ENCODE measurements around the gene INPP5E.

INPP5E gene

DNA sequence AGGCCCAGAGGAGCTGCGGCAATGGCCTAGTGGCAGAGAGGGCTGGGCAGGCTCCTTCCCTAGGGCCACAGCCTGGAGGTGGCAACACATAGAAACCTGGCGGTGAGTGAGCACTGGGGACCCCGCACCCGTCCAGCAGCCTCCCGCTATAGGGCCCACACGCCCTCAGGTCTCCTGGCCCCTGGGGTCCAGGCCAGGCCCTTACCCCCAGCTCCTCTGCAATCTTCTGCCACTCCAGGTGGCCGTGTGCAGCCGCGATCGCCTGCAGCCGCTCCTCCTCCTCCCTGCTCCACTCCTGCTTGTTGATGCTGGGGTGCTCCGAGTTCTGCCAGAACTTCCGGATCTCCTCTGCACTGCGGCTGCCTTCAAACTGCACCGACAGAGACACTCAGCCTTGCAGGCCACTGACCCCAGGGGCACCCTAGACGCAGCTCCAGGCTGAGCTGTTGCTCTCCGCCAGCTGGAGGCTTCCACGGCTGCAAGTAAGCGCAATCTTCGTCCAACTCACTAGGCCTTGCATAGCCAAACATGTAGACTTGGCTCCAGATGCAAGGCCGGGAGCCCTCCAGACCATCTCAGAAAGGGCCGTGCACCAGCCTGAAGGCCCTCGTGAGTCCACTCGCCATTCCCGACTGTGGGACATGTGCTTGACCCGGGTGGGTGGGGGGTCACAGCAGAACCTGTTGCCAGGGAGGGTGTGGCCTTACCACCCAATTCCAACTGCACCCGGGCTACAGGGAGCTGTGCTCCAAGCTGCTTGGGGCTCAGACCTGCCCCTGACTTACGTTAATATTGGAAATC is 47.7 kb downstream of the INPP5E start:
- Histone ChIP-seq H3K9me3 (ENCODE audit: control insufficient read depth, insufficient read depth, low read length) (no peaks in the 10 kb centered on the region), H3K36me3 (ENCODE audit: control insufficient read depth, low read length) (peaks cover 89% of the 10 kb centered on the region), H3K9me2 (replicated peaks; ENCODE audit: control insufficient read depth, low read length) (no peaks in the 10 kb centered on the region), H3F3A (ENCODE audit: control insufficient read depth, insufficient read depth) (no peaks in the 10 kb centered on the region), H3K4me2 (ENCODE audit: low read length) (no peak overlapping the region), H4K20me1 (ENCODE audit: control insufficient read depth, insufficient read depth, low read depth, low read length) (no peaks in the 10 kb centered on the region), H3K4me3 (ENCODE audit: low read length) (no peak overlapping the region), H3K4me1 (ENCODE audit: control insufficient read depth, low read length) (no peaks in the 10 kb centered on the region), H3K27me3 (ENCODE audit: control insufficient read depth, low read length) (no peaks in the 10 kb centered on the region), H3K27ac (ENCODE audit: low read depth, low read length) (no peak overlapping the region), H3K79me2 (ENCODE audit: control insufficient read depth, low read length) (peaks cover 5% of the 10 kb centered on the region)
- TF ChIP-seq, protein P1, sequence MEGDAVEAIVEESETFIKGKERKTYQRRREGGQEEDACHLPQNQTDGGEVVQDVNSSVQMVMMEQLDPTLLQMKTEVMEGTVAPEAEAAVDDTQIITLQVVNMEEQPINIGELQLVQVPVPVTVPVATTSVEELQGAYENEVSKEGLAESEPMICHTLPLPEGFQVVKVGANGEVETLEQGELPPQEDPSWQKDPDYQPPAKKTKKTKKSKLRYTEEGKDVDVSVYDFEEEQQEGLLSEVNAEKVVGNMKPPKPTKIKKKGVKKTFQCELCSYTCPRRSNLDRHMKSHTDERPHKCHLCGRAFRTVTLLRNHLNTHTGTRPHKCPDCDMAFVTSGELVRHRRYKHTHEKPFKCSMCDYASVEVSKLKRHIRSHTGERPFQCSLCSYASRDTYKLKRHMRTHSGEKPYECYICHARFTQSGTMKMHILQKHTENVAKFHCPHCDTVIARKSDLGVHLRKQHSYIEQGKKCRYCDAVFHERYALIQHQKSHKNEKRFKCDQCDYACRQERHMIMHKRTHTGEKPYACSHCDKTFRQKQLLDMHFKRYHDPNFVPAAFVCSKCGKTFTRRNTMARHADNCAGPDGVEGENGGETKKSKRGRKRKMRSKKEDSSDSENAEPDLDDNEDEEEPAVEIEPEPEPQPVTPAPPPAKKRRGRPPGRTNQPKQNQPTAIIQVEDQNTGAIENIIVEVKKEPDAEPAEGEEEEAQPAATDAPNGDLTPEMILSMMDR (IDR thresholded peaks at IDR 0.05; ENCODE audit: low read depth, low read length, poor library complexity, severe bottlenecking) = no peak
- TF ChIP-seq EZH2phosphoT487 (IDR thresholded peaks at IDR 0.05; ENCODE audit: borderline replicate concordance, low read length) = no peak

DNA sequence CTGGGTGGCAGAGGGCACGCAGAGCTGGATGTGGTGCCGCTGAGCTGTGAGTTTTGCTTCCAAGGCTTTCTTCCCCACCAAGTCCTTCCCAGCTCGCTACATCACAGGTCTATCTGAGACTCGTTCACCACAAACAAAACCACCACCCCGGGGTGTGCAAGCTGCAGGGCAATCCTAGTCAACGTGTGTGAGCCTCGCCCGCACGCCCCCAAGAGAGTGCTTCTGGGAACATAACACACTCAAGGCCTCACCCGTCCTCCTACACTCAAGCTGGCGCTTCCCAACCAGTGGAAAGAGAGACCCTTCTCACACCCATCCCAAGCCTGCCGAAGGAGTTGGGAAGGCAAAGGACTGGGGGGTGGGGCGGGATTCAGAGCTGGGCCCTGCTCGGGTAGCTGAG is 50.2 kb downstream of the INPP5E start:
- H4K20me1 ChIP-seq (ENCODE audit: control insufficient read depth, insufficient read depth, low read depth, low read length) = no peaks in the 10 kb centered on the region
- H3K9me3 ChIP-seq (ENCODE audit: control insufficient read depth, insufficient read depth, low read length) = no peaks in the 10 kb centered on the region
- H3K4me1 ChIP-seq (ENCODE audit: control insufficient read depth, low read length) = no peaks in the 10 kb centered on the region
- H3K79me2 ChIP-seq (ENCODE audit: control insufficient read depth, low read length) = no peaks in the 10 kb centered on the region
- H3K9me2 ChIP-seq (replicated peaks; ENCODE audit: control insufficient read depth, low read length) = no peaks in the 10 kb centered on the region
- H3K27me3 ChIP-seq (ENCODE audit: control insufficient read depth, low read length) = no peaks in the 10 kb centered on the region
- no peak for TF ChIP-seq EZH2phosphoT487 (IDR thresholded peaks at IDR 0.05; ENCODE audit: borderline replicate concordance, low read length)
- TF ChIP-seq, protein P1 (IDR thresholded peaks at IDR 0.05; ENCODE audit: low read depth, low read length, poor library complexity, severe bottlenecking) = no peak
- H3F3A ChIP-seq (ENCODE audit: control insufficient read depth, insufficient read depth) = no peaks in the 10 kb centered on the region
- H3K36me3 ChIP-seq (ENCODE audit: control insufficient read depth, low read length) = peaks cover 79% of the 10 kb centered on the region
- no peak overlapping the region for H3K4me3 ChIP-seq (ENCODE audit: low read length)
- no peak overlapping the region for H3K27ac ChIP-seq (ENCODE audit: low read depth, low read length)
- H3K4me2 ChIP-seq (ENCODE audit: low read length) = no peak overlapping the region

DNA sequence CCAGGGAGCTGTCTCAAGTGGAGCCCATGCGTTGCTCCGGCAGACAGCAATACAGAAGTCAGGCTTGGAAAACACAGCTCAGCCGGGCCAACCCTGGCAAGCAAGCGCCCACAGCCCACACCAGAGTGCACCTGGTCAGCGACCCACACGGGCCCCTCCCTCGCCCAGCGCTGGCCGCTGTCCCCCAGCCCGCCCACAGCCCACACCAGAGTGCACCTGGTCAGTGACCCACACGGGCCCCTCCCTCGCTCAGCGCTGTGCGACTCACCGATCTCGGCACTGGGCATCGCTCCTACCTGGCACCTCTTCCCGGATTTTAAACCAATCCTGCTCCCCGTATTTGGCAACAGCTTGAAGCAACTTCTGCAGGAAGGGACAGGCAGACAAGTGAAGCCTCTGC is 52.4 kb downstream of the INPP5E start:
- Histone ChIP-seq H3K36me3 (ENCODE audit: control insufficient read depth, low read length) (peaks cover 77% of the 10 kb centered on the region), H3K27ac (ENCODE audit: low read depth, low read length) (no peak overlapping the region), H3K9me3 (ENCODE audit: control insufficient read depth, insufficient read depth, low read length) (no peaks in the 10 kb centered on the region), H4K20me1 (ENCODE audit: control insufficient read depth, insufficient read depth, low read depth, low read length) (no peaks in the 10 kb centered on the region), H3K9me2 (replicated peaks; ENCODE audit: control insufficient read depth, low read length) (no peaks in the 10 kb centered on the region), H3K4me1 (ENCODE audit: control insufficient read depth, low read length) (no peaks in the 10 kb centered on the region), H3K4me3 (ENCODE audit: low read length) (no peak overlapping the region), H3F3A (ENCODE audit: control insufficient read depth, insufficient read depth) (no peaks in the 10 kb centered on the region), H3K79me2 (ENCODE audit: control insufficient read depth, low read length) (no peaks in the 10 kb centered on the region), H3K4me2 (ENCODE audit: low read length) (no peak overlapping the region), H3K27me3 (ENCODE audit: control insufficient read depth, low read length) (no peaks in the 10 kb centered on the region)
- TF ChIP-seq EZH2phosphoT487 (IDR thresholded peaks at IDR 0.05; ENCODE audit: borderline replicate concordance, low read length) = no peak
- TF ChIP-seq, protein P1 (IDR thresholded peaks at IDR 0.05; ENCODE audit: low read depth, low read length, poor library complexity, severe bottlenecking) = no peak
